IMR-90 (cell line): ENCODE measurements around the gene PTN. TPM values are rescaled to one million over a fixed set of nuclear protein-coding genes. Genes with fewer than 3 reads are reported as not detected.

Experiments used
- ATAC-seq: fragments of 200-7000 bp; cut with Tn5 transposase; 2 replicates; pipeline ENCODE4 v1.9.1; 2020; ENCODE audit warnings: low read depth, mild to moderate bottlenecking, moderate library complexity
- BruUV-seq: library from RNA; stranded (reverse); fragments of 400-500 nt; replicated peaks from 2 replicates; lab custom pipeline; 2021; lab: Mats Ljungman, UMichigan
- CTCF ChIA-PET: fragments of 300-600 bp; formaldehyde crosslinking; extraction: SDS; loops from one replicate; lab custom pipeline; 2021; ENCODE audit warnings: antibody characterized with exemption; lab: Yijun Ruan, JAX
- POLR2A ChIA-PET: fragments of 300-600 bp; sonication (Branson Sonifier 250); formaldehyde crosslinking; loops from one replicate; lab custom pipeline; 2022; ENCODE audit warnings: antibody characterized with exemption; ENCODE audit not compliant: unreplicated experiment; lab: Charles Lee
- DNase-seq: peaks from one replicate; pipeline ENCODE4 v3.0.0; 2013
- H2AFZ ChIP-seq: replicated peaks from 2 replicates; pipeline ENCODE3; 2013; ENCODE audit warnings: low read length, mild to moderate bottlenecking; ENCODE audit not compliant: poor library complexity
- H2AK5ac ChIP-seq: 2 replicates; pipeline ENCODE4 v1.6.1; 2013; ENCODE audit warnings: low read depth, low read length, inconsistent platforms
- H2AK9ac ChIP-seq: replicated peaks from 2 replicates; pipeline ENCODE3; 2013; ENCODE audit warnings: mild to moderate bottlenecking, low read depth, low read length, moderate library complexity; ENCODE audit not compliant: poor library complexity
- H2BK120ac ChIP-seq: 2 replicates; pipeline ENCODE4 v1.6.1; 2013; ENCODE audit warnings: low read depth, low read length, inconsistent platforms
- H2BK15ac ChIP-seq: 3 replicates; pipeline ENCODE4 v1.6.1; 2013; ENCODE audit warnings: low read depth, low read length, inconsistent platforms
- H2BK20ac ChIP-seq: 2 replicates; pipeline ENCODE4 v1.6.1; 2013; ENCODE audit warnings: low read depth, mild to moderate bottlenecking, inconsistent platforms, low read length, moderate library complexity
- H2BK5ac ChIP-seq: 2 replicates; pipeline ENCODE4 v1.6.1; 2013; ENCODE audit warnings: mild to moderate bottlenecking, low read depth, low read length, inconsistent platforms; ENCODE audit not compliant: poor library complexity, severe bottlenecking
- H3K14ac ChIP-seq: replicated peaks from 2 replicates; pipeline ENCODE4 v1.6.1; 2013; ENCODE audit warnings: low read depth, low read length, inconsistent platforms
- H3K18ac ChIP-seq: 2 replicates; pipeline ENCODE4 v1.6.1; 2013; ENCODE audit warnings: low read depth, low read length, control low read depth
- H3K23ac ChIP-seq: 2 replicates; pipeline ENCODE4 v1.6.1; 2013; ENCODE audit warnings: low read depth, low read length, inconsistent platforms
- H3K27ac ChIP-seq: 2 replicates; pipeline ENCODE4 v1.5.1; 2013; ENCODE audit warnings: mild to moderate bottlenecking, control low read depth, low read length; ENCODE audit not compliant: insufficient read depth
- H3K27me3 ChIP-seq: 2 replicates; pipeline ENCODE4 v1.6.1; 2013; ENCODE audit warnings: low read length; ENCODE audit not compliant: control insufficient read depth, insufficient read depth
- H3K36me3 ChIP-seq: 2 replicates; pipeline ENCODE4 v1.6.1; 2013; ENCODE audit warnings: low read length, mixed read lengths; ENCODE audit not compliant: control insufficient read depth, insufficient read depth
- H3K4ac ChIP-seq: 2 replicates; pipeline ENCODE4 v1.6.1; 2013; ENCODE audit warnings: low read depth, low read length, inconsistent platforms
- H3K4me1 ChIP-seq: 2 replicates; pipeline ENCODE4 v1.6.1; 2013; ENCODE audit warnings: low read length, mixed read lengths; ENCODE audit not compliant: control insufficient read depth, insufficient read depth
- H3K4me2 ChIP-seq: 2 replicates; pipeline ENCODE4 v1.6.1; 2013; ENCODE audit warnings: low read depth, mild to moderate bottlenecking, control low read depth, low read length, moderate library complexity
- H3K4me3 ChIP-seq: 2 replicates; pipeline ENCODE4 v1.5.1; 2013; ENCODE audit warnings: low read depth, mild to moderate bottlenecking, control low read depth, low read length, moderate library complexity; ENCODE audit not compliant: insufficient read depth
- H3K56ac ChIP-seq: 2 replicates; pipeline ENCODE4 v1.6.1; 2013; ENCODE audit warnings: low read length, inconsistent platforms; ENCODE audit not compliant: insufficient read depth; ENCODE audit errors: extremely low read depth
- H3K79me1 ChIP-seq, 2 experiments: 2 replicates each; pipeline ENCODE4 v1.6.1; 2013; ENCODE audit warnings: low read length in 2 of 2, inconsistent platforms in 1 of 2, low read depth in 1 of 2
- H3K9ac ChIP-seq: 2 replicates; pipeline ENCODE4 v1.6.1; 2013; ENCODE audit warnings: low read depth, low read length, control low read depth
- H3K9me1 ChIP-seq: 2 replicates; pipeline ENCODE4 v1.6.1; 2013; ENCODE audit warnings: low read length, inconsistent platforms; ENCODE audit not compliant: insufficient read depth
- H3K9me3 ChIP-seq: 2 replicates; pipeline ENCODE4 v1.6.1; 2013; ENCODE audit warnings: low read length; ENCODE audit not compliant: control insufficient read depth, insufficient read depth
- H4K20me1 ChIP-seq: 2 replicates; pipeline ENCODE4 v1.6.1; 2013; ENCODE audit warnings: low read length, inconsistent platforms; ENCODE audit not compliant: insufficient read depth
- H4K5ac ChIP-seq: 2 replicates; pipeline ENCODE4 v1.6.1; 2013; ENCODE audit warnings: mild to moderate bottlenecking, low read depth, low read length, control low read depth
- H4K8ac ChIP-seq, 2 experiments: 2 replicates each; pipeline ENCODE4 v1.6.1; 2013; ENCODE audit warnings: low read depth in 2 of 2, low read length in 2 of 2, control low read depth in 1 of 2, inconsistent platforms in 1 of 2
- H4K91ac ChIP-seq: 2 replicates; pipeline ENCODE4 v1.6.1; 2013; ENCODE audit warnings: low read depth, low read length, inconsistent platforms; ENCODE audit not compliant: insufficient read depth
- BHLHE40 ChIP-seq: fragments of 150-350 bp; IDR thresholded peaks from 2 replicates; pipeline ENCODE4 v1.6.1; 2016; ENCODE audit warnings: mild to moderate bottlenecking, low read depth, low read length
- CHD1 ChIP-seq: IDR thresholded peaks from 2 replicates; pipeline ENCODE4 v1.6.1; 2012; ENCODE audit warnings: low read depth, low read length, improper control_type of control experiment
- MAFK ChIP-seq: IDR thresholded peaks from 2 replicates; pipeline ENCODE4 v1.6.1; 2012; ENCODE audit warnings: low read depth, low read length, improper control_type of control experiment
- NFE2L2 ChIP-seq: fragments of 150-350 bp; IDR thresholded peaks from 2 replicates; pipeline ENCODE4 v1.6.1; 2016; ENCODE audit warnings: low read depth, mild to moderate bottlenecking, low read length
- POLR2A ChIP-seq: IDR thresholded peaks from 2 replicates; pipeline ENCODE4 v1.6.1; 2012; ENCODE audit warnings: mild to moderate bottlenecking, low read depth, low read length
- RAD21 ChIP-seq: IDR thresholded peaks from 2 replicates; pipeline ENCODE4 v1.6.1; 2012; ENCODE audit warnings: low read length, improper control_type of control experiment
- RCOR1 ChIP-seq: IDR thresholded peaks from 2 replicates; pipeline ENCODE4 v1.6.1; 2012; ENCODE audit warnings: mild to moderate bottlenecking, low read length, improper control_type of control experiment; ENCODE audit not compliant: insufficient replicate concordance
- RFX5 ChIP-seq: IDR thresholded peaks from 2 replicates; pipeline ENCODE4 v1.8.0; 2012; ENCODE audit warnings: low read depth, mild to moderate bottlenecking, low read length, moderate library complexity
- SMC3 ChIP-seq: fragments of 150-350 bp; IDR thresholded peaks from 2 replicates; pipeline ENCODE4 v1.6.1; 2016; ENCODE audit warnings: low read depth, mild to moderate bottlenecking, antibody characterized with exemption, low read length, moderate library complexity
- WGBS, 2 experiments: methylation state at CpG; one replicate each; pipeline versions ENCODE4 v1.1.5 to v1.1.7; 2013; ENCODE audit warnings: missing lambda C conversion rate in 2 of 2; ENCODE audit not compliant: insufficient read length in 1 of 2; ENCODE audit errors: extremely low coverage in 2 of 2; 5-methylcytosine and 5-hydroxymethylcytosine counted together
- dilution Hi-C: fragments of 300-500 bp; cut with HindIII; formaldehyde crosslinking; loops from one replicate; pipeline ENCODE4 v1.14.3; 2018; ENCODE audit warnings: low sequenced_read_pairs; ENCODE audit not compliant: unreplicated experiment
- in situ Hi-C: fragments of 300-500 bp; cut with MboI; formaldehyde crosslinking; loops from 3 replicates; pipeline ENCODE4 v1.14.3; 2019; ENCODE audit warnings: low sequenced_read_pairs, inconsistent platforms, mixed read lengths
- intact Hi-C: fragments of 100-400 bp; cut with micrococcal nuclease; formaldehyde crosslinking; loops from 2 replicates; pipeline ENCODE4 v1.10.0; 2022
- polyA plus RNA-seq, 3 experiments: library from polyadenylated mRNA; depleted of rRNA; stranded (reverse); fragments of >200 nt; gene quantifications; 2 replicates each; pipeline ENCODE4 v1.2.3, GENCODE V29; 2012; ENCODE audit warnings: low replicate concordance in 1 of 3
- total RNA-seq: library from RNA; depleted of rRNA; stranded (reverse); fragments of >200 nt; gene quantifications from 2 replicates; pipeline ENCODE4 v1.2.3, GENCODE V29; 2012
- TF ChIP-seq, protein P1 (sequence below): conservative IDR thresholded peaks from 2 replicates; pipeline ENCODE4 v1.5.1; 2012; ENCODE audit warnings: mild to moderate bottlenecking, low read depth, low read length, improper control_type of control experiment
- TF ChIP-seq, protein P2 (sequence below): fragments of 150-350 bp; IDR thresholded peaks from 2 replicates; pipeline ENCODE4 v1.6.1; 2016; ENCODE audit warnings: low read depth, mild to moderate bottlenecking, low read length, moderate library complexity, borderline replicate concordance
- TF ChIP-seq, protein P3 (sequence below): fragments of 150-350 bp; IDR thresholded peaks from 2 replicates; pipeline ENCODE4 v1.6.1; 2017; ENCODE audit warnings: mild to moderate bottlenecking, antibody characterized with exemption, low read length, low read depth

Gene PTN
- total and polyA plus RNA-seq, 2 of the 4 experiments (the other 2 are of a cell fraction) = 61.7 to 186 TPM

DNA sequence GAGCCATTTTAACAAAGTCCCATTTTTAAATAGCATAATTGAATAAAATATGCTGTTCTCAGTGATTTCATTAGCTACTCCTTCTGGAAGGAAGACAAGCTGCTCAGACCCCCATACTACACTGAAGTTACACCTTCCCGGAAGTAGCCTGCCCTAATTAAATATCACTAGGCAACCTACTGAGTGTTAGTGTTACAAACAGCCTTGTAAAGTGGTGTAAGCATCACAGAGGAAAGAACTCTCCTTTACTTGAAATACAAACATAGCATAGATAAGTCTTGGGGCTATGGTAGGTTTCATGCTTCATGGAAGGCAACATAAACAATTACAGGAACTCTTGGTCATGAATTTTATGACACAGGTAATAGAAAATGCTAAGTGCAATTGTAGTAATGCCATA is 43.4 kb upstream of the PTN start:
- Histone ChIP-seq H3K18ac (no peak overlapping the region), H4K5ac (no peak overlapping the region), H3K79me1 (no peaks in the 10 kb centered on the region), H4K8ac (no peak overlapping the region), H2AK9ac (no peak overlapping the region), H2BK5ac (no peak overlapping the region), H2AFZ (no peak overlapping the region), H3K4me2 (no peak overlapping the region), H3K56ac (no peak overlapping the region), H2AK5ac (no peak overlapping the region), H3K14ac (no peak overlapping the region), H3K4ac (no peak overlapping the region), H3K27me3 (no peaks in the 10 kb centered on the region), H3K36me3 (no peaks in the 10 kb centered on the region; the same call in 1 of the 2 replicates), H3K9me1 (peaks cover 2% of the 10 kb centered on the region; the same call in 1 of the 2 replicates), H3K23ac (no peak overlapping the region), H3K4me1 (peaks cover 3% of the 10 kb centered on the region; the same call in 1 of the 2 replicates), H3K9ac (no peak overlapping the region), H4K20me1 (no peaks in the 10 kb centered on the region), H3K27ac (no peak overlapping the region), H3K4me3 (no peak overlapping the region), H2BK15ac (no peak overlapping the region), H2BK120ac (no peak overlapping the region), H4K91ac (no peak overlapping the region), H2BK20ac (no peak overlapping the region), H3K9me3 (no peaks in the 10 kb centered on the region)
- DNase-seq (no peak), ATAC-seq (no peak)
- BruUV-seq = no TSS peak
- CTCF ChIA-PET = no interaction called here
- POLR2A ChIA-PET = no interaction called here
- intact Hi-C loops (no loop called here), dilution Hi-C loops (no loop called here), in situ Hi-C loops (no loop called here)
- TF ChIP-seq, protein P1, sequence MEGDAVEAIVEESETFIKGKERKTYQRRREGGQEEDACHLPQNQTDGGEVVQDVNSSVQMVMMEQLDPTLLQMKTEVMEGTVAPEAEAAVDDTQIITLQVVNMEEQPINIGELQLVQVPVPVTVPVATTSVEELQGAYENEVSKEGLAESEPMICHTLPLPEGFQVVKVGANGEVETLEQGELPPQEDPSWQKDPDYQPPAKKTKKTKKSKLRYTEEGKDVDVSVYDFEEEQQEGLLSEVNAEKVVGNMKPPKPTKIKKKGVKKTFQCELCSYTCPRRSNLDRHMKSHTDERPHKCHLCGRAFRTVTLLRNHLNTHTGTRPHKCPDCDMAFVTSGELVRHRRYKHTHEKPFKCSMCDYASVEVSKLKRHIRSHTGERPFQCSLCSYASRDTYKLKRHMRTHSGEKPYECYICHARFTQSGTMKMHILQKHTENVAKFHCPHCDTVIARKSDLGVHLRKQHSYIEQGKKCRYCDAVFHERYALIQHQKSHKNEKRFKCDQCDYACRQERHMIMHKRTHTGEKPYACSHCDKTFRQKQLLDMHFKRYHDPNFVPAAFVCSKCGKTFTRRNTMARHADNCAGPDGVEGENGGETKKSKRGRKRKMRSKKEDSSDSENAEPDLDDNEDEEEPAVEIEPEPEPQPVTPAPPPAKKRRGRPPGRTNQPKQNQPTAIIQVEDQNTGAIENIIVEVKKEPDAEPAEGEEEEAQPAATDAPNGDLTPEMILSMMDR = no peak
- TF ChIP-seq MAFK (no peak), NFE2L2 (no peak), RCOR1 (no peak), CHD1 (no peak), POLR2A (no peak), BHLHE40 (no peak), SMC3 (no peak), RAD21 (no peak), RFX5 (no peak)
- TF ChIP-seq, protein P2, sequence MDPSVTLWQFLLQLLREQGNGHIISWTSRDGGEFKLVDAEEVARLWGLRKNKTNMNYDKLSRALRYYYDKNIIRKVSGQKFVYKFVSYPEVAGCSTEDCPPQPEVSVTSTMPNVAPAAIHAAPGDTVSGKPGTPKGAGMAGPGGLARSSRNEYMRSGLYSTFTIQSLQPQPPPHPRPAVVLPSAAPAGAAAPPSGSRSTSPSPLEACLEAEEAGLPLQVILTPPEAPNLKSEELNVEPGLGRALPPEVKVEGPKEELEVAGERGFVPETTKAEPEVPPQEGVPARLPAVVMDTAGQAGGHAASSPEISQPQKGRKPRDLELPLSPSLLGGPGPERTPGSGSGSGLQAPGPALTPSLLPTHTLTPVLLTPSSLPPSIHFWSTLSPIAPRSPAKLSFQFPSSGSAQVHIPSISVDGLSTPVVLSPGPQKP = no peak
- TF ChIP-seq, protein P3, sequence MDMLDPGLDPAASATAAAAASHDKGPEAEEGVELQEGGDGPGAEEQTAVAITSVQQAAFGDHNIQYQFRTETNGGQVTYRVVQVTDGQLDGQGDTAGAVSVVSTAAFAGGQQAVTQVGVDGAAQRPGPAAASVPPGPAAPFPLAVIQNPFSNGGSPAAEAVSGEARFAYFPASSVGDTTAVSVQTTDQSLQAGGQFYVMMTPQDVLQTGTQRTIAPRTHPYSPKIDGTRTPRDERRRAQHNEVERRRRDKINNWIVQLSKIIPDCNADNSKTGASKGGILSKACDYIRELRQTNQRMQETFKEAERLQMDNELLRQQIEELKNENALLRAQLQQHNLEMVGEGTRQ = no peak
- WGBS, 2 experiments = no CpG with 5 or more reads among the region's 1 CpG
